Posterior vena cava (tissue), 2 donors: ENCODE results near the gene HMGA1. TPM values are rescaled to one million over a fixed set of nuclear protein-coding genes. Genes with fewer than 3 reads are reported as not detected.

Experiments
- DNase-seq: peaks from one replicate; pipeline ENCODE4 v3.0.0-alpha.2; 2020; ENCODE audit warnings: low spot score
- intact Hi-C, 2 donors: fragments of 100-400 bp; cut with DNase I; formaldehyde crosslinking; loops; one replicate each; pipeline versions ENCODE4 v1.14.1 to v1.14.2; 2022 to 2023
- total RNA-seq, 2 donors: library from RNA; stranded (reverse); fragmentation: NEBNext Ultra II Directional; extraction: Animal tissue kit (Norgen Biotek cat#: 25700); gene quantifications; one replicate each; pipeline ENCODE4 v1.2.1, GENCODE V29; 2021
- donor health status: DM: yes; HTN: yes; CAD: no.
- donor health status: DM: yes; HTN: yes; CAD: no.

The HMGA1 gene
- total RNA-seq, 2 donors from 2014 or later: 11.3 to 39.7 TPM

GRCh38 chr6:34237722-34238584, 1.3 kb downstream of the HMGA1 start:
- intact Hi-C loops: no loop called here
- DNase-seq: no peak

GRCh38 chr6:34238585-34239499, 2.2 kb downstream of the HMGA1 start:
- DNase-seq: no peak
- intact Hi-C loops: no loop called here

- intact Hi-C loops: no loop called here
- no peak for DNase-seq
These were observed 2.8 kb downstream of the HMGA1 start for GRCh38 chr6:34239500-34239825.

GRCh38 chr6:34239893-34240292, 3.2 kb downstream of the HMGA1 start:
- DNase-seq: no peak
- intact Hi-C loops: no loop called here

GRCh38 chr6:34240329-34241248, 3.9 kb downstream of the HMGA1 start:
- intact Hi-C loops: no loop called here

GRCh38 chr6:34241351-34242215, 4.9 kb downstream of the HMGA1 start:
- intact Hi-C loops: no loop called here
- DNase-seq: no peak

More at GRCh38 chr6:34240329-34241248, 3.9 kb downstream of the HMGA1 start:
- no peak for DNase-seq

GRCh38 chr6:34242252-34243130, 5.8 kb downstream of the HMGA1 start:
- DNase-seq: no peak
- intact Hi-C loops: no loop called here

- DNase-seq: no peak
- intact Hi-C loops: no loop called here
These were observed 6.6 kb downstream of the HMGA1 start for GRCh38 chr6:34243131-34243771.

GRCh38 chr6:34243901-34244884, 7.5 kb downstream of the HMGA1 start:
- intact Hi-C loops: no loop called here
- DNase-seq: peak; percentile 94

- intact Hi-C loops: loop anchor here in 1 of 2 donors (5.0 kb wide), 1 partner anchor 167 kb away; no protein-coding TSS in a partner anchor
- DNase-seq: peak; percentile 48
These were observed 8.5 kb downstream of the HMGA1 start for GRCh38 chr6:34245032-34245760.

- DNase-seq: peak; percentile 16
- intact Hi-C loops: loop anchor here in 1 of 2 donors (5.0 kb wide), 1 partner anchor 167 kb away; no protein-coding TSS in a partner anchor
These were observed 9.1 kb downstream of the HMGA1 start for GRCh38 chr6:34245761-34246140.

- intact Hi-C loops: loop anchor here in 1 of 2 donors (5.0 kb wide), 1 partner anchor 166 kb away; no protein-coding TSS in a partner anchor
- DNase-seq: no peak
These were observed 9.5 kb downstream of the HMGA1 start for GRCh38 chr6:34246249-34246562.

GRCh38 chr6:34246563-34247391, 10.1 kb downstream of the HMGA1 start:
- intact Hi-C loops: loop anchor here in 1 of 2 donors (5.0 kb wide), 1 partner anchor 166 kb away; no protein-coding TSS in a partner anchor

More at GRCh38 chr6:34246563-34247391, 10.1 kb downstream of the HMGA1 start:
- DNase-seq: peak; percentile 78
